Measurements from ENCODE around the gene AHRR.
A peak's percentile ranks its signal among the peaks of the same experiment; 100 is the strongest.

The AHRR gene

GRCh38 chr5:464843-465590, 143.5 kb downstream of the AHRR start:
- H3K36me3 ChIP-seq (ENCODE audit: insufficient read depth, low read depth, low read length) = peaks cover 33% of the 10 kb centered on the region
- no peaks in the 10 kb centered on the region for H3K9me3 ChIP-seq (ENCODE audit: insufficient read depth, low read depth, low read length)
- no peak overlapping the region for H3K27ac ChIP-seq (ENCODE audit: low read length)
- H3K9ac ChIP-seq (ENCODE audit: low read depth, low read length) = no peak overlapping the region
- H3K4me1 ChIP-seq (ENCODE audit: insufficient read depth, low read length) = no peaks in the 10 kb centered on the region
- no peak overlapping the region for H3K4me3 ChIP-seq (ENCODE audit: low read length)
- H3K27me3 ChIP-seq (ENCODE audit: insufficient read depth, low read length) = no peaks in the 10 kb centered on the region

- Histone ChIP-seq H3K27me3 (ENCODE audit: insufficient read depth, low read length) (no peaks in the 10 kb centered on the region), H3K27ac (ENCODE audit: low read length) (no peak overlapping the region), H3K4me1 (ENCODE audit: insufficient read depth, low read length) (no peaks in the 10 kb centered on the region), H3K9me3 (ENCODE audit: insufficient read depth, low read depth, low read length) (no peaks in the 10 kb centered on the region), H3K4me3 (ENCODE audit: low read length) (no peak overlapping the region), H3K9ac (ENCODE audit: low read depth, low read length) (no peak overlapping the region), H3K36me3 (ENCODE audit: insufficient read depth, low read depth, low read length) (peaks cover 30% of the 10 kb centered on the region)
These were observed 144.3 kb downstream of the AHRR start for GRCh38 chr5:465591-466403.

- Histone ChIP-seq H3K27ac (ENCODE audit: low read length) (no peak overlapping the region), H3K27me3 (ENCODE audit: insufficient read depth, low read length) (no peaks in the 10 kb centered on the region), H3K4me3 (ENCODE audit: low read length) (no peak overlapping the region), H3K36me3 (ENCODE audit: insufficient read depth, low read depth, low read length) (peaks cover 28% of the 10 kb centered on the region), H3K4me1 (ENCODE audit: insufficient read depth, low read length) (no peaks in the 10 kb centered on the region), H3K9ac (ENCODE audit: low read depth, low read length) (no peak overlapping the region), H3K9me3 (ENCODE audit: insufficient read depth, low read depth, low read length) (no peaks in the 10 kb centered on the region)
These were observed 145.3 kb downstream of the AHRR start for GRCh38 chr5:466661-467310.

- no peak overlapping the region for H3K27ac ChIP-seq (ENCODE audit: low read length)
- H3K9ac ChIP-seq (ENCODE audit: low read depth, low read length) = no peak overlapping the region
- H3K36me3 ChIP-seq (ENCODE audit: insufficient read depth, low read depth, low read length) = peaks cover 12% of the 10 kb centered on the region; the same call in 1 of the 2 replicates
- H3K4me3 ChIP-seq (ENCODE audit: low read length) = no peak overlapping the region
- peaks cover 1% of the 10 kb centered on the region; the same call in 1 of the 2 replicates for H3K27me3 ChIP-seq (ENCODE audit: insufficient read depth, low read length)
- no peaks in the 10 kb centered on the region for H3K9me3 ChIP-seq (ENCODE audit: insufficient read depth, low read depth, low read length)
- no peaks in the 10 kb centered on the region for H3K4me1 ChIP-seq (ENCODE audit: insufficient read depth, low read length)
These were observed 146.9 kb downstream of the AHRR start for GRCh38 chr5:468401-468800.

GRCh38 chr5:469752-470483, 148.4 kb downstream of the AHRR start:
- H3K27ac ChIP-seq (ENCODE audit: low read length) = no peak overlapping the region
- no peaks in the 10 kb centered on the region for H3K9me3 ChIP-seq (ENCODE audit: insufficient read depth, low read depth, low read length)
- H3K27me3 ChIP-seq (ENCODE audit: insufficient read depth, low read length) = peaks cover 16% of the 10 kb centered on the region
- no peaks in the 10 kb centered on the region for H3K4me1 ChIP-seq (ENCODE audit: insufficient read depth, low read length)
- no peaks in the 10 kb centered on the region; the same call in 1 of the 2 replicates for H3K36me3 ChIP-seq (ENCODE audit: insufficient read depth, low read depth, low read length)
- no peak overlapping the region for H3K9ac ChIP-seq (ENCODE audit: low read depth, low read length)
- H3K4me3 ChIP-seq (ENCODE audit: low read length) = no peak overlapping the region

GRCh38 chr5:470961-471749, 149.6 kb downstream of the AHRR start:
- Histone ChIP-seq H3K9me3 (ENCODE audit: insufficient read depth, low read depth, low read length) (no peaks in the 10 kb centered on the region), H3K27ac (ENCODE audit: low read length) (no peak overlapping the region), H3K36me3 (ENCODE audit: insufficient read depth, low read depth, low read length) (no peaks in the 10 kb centered on the region; the same call in 1 of the 2 replicates), H3K9ac (ENCODE audit: low read depth, low read length) (no peak overlapping the region), H3K27me3 (ENCODE audit: insufficient read depth, low read length) (peaks cover 29% of the 10 kb centered on the region), H3K4me3 (ENCODE audit: low read length) (no peak overlapping the region), H3K4me1 (ENCODE audit: insufficient read depth, low read length) (no peaks in the 10 kb centered on the region)

- H3K36me3 ChIP-seq (ENCODE audit: insufficient read depth, low read depth, low read length) = no peaks in the 10 kb centered on the region
- H3K27me3 ChIP-seq (ENCODE audit: insufficient read depth, low read length) = peaks cover 34% of the 10 kb centered on the region
- peak overlapping the region; percentile 66; the same call in 1 of the 2 replicates for H3K4me3 ChIP-seq (ENCODE audit: low read length)
- no peaks in the 10 kb centered on the region for H3K4me1 ChIP-seq (ENCODE audit: insufficient read depth, low read length)
- H3K9me3 ChIP-seq (ENCODE audit: insufficient read depth, low read depth, low read length) = no peaks in the 10 kb centered on the region
- H3K27ac ChIP-seq (ENCODE audit: low read length) = no peak overlapping the region
- H3K9ac ChIP-seq (ENCODE audit: low read depth, low read length) = no peak overlapping the region
These were observed 150.2 kb downstream of the AHRR start for GRCh38 chr5:471750-472058.

- H3K9me3 ChIP-seq (ENCODE audit: insufficient read depth, low read depth, low read length) = no peaks in the 10 kb centered on the region
- no peaks in the 10 kb centered on the region for H3K4me1 ChIP-seq (ENCODE audit: insufficient read depth, low read length)
- no peak overlapping the region for H3K27ac ChIP-seq (ENCODE audit: low read length)
- peaks cover 39% of the 10 kb centered on the region for H3K27me3 ChIP-seq (ENCODE audit: insufficient read depth, low read length)
- no peaks in the 10 kb centered on the region for H3K36me3 ChIP-seq (ENCODE audit: insufficient read depth, low read depth, low read length)
- peak overlapping the region; percentile 76 for H3K9ac ChIP-seq (ENCODE audit: low read depth, low read length)
- H3K4me3 ChIP-seq (ENCODE audit: low read length) = peak overlapping the region; percentile 66
These were observed 150.7 kb downstream of the AHRR start for GRCh38 chr5:472076-472655.

- no peak overlapping the region for H3K27ac ChIP-seq (ENCODE audit: low read length)
- no peaks in the 10 kb centered on the region for H3K4me1 ChIP-seq (ENCODE audit: insufficient read depth, low read length)
These were observed 151.4 kb downstream of the AHRR start for GRCh38 chr5:472656-473550.

More at GRCh38 chr5:472656-473550, 151.4 kb downstream of the AHRR start:
- peaks cover 46% of the 10 kb centered on the region for H3K27me3 ChIP-seq (ENCODE audit: insufficient read depth, low read length)
- H3K9ac ChIP-seq (ENCODE audit: low read depth, low read length) = peak overlapping the region; percentile 76
- H3K9me3 ChIP-seq (ENCODE audit: insufficient read depth, low read depth, low read length) = no peaks in the 10 kb centered on the region
- H3K4me3 ChIP-seq (ENCODE audit: low read length) = peak overlapping the region; percentile 70
- no peaks in the 10 kb centered on the region for H3K36me3 ChIP-seq (ENCODE audit: insufficient read depth, low read depth, low read length)

All from iPS-20b (cell line).